ENCODE results near the gene SPATA2.
"Not testable (repeated sequence)": the region's sequence is repeated elsewhere in the genome, so short reads cannot be mapped to it uniquely, and the experiment has no call there.

SPATA2 gene

GRCh38 chr20:49885558-49886332 lies 29.6 kb downstream of the SPATA2 start:
- no peak for DNase-seq (ENCODE audit: low read depth)

DNA sequence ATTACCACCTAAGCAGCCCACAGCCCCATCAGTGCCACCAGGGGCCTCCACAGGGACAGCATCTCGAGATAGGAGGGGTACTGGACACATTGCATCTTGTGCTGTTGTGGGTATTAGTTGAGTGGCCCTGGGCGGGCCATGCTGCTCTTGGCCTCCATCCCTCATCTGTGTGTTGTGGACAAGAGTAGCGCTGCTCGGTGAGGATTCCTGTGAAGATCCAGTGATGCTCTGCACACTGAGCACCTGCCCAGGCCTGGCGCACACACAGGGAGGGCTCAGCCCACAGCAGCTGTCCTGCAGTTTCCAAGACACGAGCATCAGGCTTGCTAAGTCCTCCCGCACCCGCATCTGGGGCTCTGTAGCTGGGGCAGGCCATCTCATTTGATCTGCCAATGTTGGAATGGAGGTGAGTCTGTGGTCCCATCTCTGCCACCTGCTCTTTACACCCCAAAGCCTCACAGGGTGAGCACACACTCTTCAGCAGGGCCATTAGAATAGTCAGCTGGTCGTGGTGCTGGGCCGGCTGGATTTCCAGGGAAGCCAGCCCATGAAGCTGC lies 32.0 kb downstream of the SPATA2 start:
- DNase-seq (ENCODE audit: low read depth), result no peak

DNA sequence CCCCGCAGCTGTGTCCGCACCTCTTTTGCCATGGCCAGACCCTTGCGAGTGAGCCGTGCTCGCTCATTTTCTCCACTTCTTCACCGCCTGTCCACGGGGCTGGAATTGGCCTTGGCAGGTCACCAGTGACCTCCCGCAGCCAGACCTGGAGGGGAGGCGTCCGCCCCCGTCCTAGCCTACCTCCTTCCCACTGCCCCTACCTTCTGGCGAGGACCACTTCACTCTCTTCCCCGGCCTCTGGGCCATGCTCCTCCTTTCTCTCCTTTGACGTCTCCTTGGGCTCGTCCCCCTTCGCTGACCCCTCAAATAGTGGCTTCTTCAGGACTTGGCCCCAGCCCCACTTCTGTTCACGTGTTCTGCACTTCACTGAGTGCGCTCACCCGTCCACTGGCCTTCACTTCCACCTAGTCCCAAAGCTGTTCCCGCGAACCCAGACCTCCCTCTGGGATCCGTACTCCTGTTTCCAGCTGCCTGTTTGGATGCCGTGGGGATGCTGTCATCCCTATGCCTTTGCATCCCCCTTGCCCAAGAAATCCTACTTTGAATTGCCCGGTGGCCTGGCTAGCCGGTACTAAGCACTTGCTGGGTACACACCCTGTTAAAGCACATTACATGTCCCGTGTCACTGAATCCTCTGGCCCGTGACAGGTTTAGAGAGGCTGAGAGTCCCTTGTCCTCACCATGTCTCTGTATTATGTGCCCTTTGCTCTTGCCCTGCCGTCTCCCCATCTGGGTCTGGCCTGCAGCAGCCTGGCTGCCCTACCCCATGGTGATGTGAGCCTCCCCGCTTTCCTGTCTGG lies 33.0 kb downstream of the SPATA2 start:
- DNase-seq (ENCODE audit: low read depth), result no peak

GRCh38 chr20:49880724-49881445 lies 34.4 kb downstream of the SPATA2 start:
- DNase-seq (ENCODE audit: low read depth), result no peak

GRCh38 chr20:49880177-49880576 lies 35.2 kb downstream of the SPATA2 start:
- DNase-seq (ENCODE audit: low read depth), result no peak

DNA sequence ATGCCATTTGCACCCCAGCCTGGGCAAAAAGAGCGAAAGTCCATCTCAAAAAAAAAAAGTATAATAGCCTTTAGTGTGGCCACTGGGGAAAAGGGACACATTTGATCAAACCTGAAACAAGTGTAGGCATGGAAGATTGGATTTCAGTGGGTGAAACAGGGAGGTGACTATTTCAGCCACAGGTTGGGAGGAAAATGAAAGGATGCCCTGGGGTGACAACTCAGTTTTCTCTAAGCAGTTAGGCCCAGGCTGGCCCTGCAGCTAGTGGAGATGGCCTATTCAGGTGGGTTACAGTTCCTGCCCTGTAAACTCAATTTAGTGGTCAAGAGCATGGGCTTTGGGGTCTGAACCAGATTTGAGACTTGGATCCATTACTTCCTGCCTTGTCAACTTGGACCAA lies 36.4 kb downstream of the SPATA2 start:
- DNase-seq (ENCODE audit: low read depth), result no peak

- DNase-seq (ENCODE audit: low read depth), result no peak
Observed at GRCh38 chr20:49877386-49877921, 37.9 kb downstream of the SPATA2 start.

DNA sequence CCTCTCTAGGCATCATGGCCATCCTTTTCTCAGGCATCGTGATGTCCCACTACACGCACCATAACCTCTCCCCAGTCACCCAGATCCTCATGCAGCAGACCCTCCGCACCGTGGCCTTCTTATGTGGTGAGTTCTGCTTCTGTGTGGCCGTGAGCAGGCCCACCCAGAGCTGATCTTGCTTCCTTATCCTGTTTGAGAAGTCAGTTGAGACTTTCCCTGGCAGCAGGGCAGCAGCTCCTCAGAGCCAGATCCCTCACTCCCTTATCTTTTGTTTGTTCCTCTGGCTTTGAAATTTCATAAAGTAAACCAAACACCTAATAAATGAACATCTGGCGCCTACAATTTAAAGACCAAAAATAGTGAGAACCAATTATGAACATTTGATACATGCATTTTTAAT lies 40.6 kb downstream of the SPATA2 start:
- DNase-seq (ENCODE audit: low read depth), result no peak

DNA sequence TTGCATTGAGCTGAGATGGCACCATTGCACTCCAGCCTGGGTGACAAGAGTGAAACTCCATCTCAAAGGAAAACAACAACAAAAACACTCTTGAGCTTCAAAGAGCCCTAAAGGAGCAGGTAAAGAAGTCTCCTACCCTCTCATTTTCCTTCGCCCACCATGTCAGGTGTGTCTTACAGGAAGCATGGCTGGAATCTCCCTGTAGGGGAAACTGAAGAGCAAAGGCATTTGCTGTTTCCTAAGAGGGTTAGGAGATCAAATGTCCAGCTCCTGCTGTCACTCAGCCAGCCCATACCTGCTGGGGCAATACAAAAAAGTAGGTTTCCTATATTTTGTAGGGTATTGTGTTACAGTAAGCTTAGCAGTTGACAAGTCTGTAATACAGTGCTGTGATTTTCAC lies 43.3 kb downstream of the SPATA2 start:
- no peak for DNase-seq (ENCODE audit: low read depth)

DNA sequence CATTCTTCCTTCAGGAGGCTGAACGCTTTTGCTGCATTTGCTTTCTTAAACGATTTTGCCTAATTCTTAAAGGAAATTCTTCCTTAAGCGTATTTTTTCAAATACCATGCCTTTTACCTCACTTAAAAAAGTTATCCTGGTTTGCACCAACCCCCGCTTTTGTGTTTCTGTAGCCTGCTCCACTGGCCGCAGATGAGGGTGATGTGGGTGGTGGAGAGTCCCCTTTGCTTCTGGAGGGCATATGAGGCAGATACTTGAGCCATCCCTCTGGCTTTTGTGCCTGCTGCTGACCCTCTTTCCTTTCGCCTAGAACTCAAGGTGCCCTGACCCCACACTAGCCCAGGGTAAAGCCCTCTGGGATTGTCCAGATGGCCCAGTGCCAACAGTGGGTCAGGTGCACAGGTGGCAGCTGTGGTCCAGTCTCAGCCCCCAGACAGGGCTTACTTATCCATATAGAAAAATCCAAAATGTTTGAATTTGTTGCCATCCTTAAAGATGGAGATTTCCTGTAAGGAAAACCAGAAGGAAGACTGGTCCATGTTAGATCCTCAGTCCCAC lies 43.9 kb downstream of the SPATA2 start:
- DNase-seq (ENCODE audit: low read depth), result no peak

GRCh38 chr20:49870261-49870660 lies 45.1 kb downstream of the SPATA2 start:
- no peak for DNase-seq (ENCODE audit: low read depth)

- no peak for DNase-seq (ENCODE audit: low read depth)
Observed at GRCh38 chr20:49868964-49869363, 46.4 kb downstream of the SPATA2 start.

GRCh38 chr20:49868538-49868937 lies 46.8 kb downstream of the SPATA2 start:
- DNase-seq (ENCODE audit: low read depth), result no peak

DNA sequence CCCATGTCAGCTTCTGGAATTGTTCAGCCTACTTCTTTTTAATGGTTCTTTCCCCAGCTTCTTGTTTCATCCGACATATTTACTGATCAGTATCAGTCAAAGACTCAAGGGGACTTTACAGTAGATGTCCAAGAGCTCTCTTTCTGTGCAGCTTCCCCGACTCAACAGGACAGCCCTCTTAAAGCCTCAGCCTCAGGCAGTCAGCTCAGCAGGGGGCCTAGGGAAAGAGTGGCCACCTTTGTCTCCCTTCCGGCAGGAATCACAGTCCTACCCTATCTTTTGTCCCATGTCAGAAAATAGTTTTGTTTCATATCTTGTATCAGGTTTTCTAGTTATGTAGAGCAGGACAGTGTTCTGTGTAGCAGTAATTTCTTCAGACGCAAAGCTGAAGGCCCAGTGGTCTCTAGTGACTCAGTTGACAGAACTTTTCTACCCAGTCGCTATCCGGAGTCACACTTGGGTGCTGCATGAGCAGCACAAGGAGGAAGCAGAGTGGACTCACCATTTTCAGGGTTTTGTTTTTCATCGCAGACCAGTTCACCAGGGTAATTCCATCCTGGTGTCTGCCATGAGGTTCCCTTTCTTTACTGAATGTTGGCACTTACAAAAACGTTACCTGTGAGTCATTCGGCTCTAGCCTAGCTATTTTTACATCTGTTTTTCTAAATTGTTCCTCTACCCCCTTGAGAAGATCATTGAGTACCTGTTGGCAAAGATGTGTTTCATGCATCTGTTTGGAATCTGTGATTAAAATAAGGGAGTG lies 47.7 kb downstream of the SPATA2 start:
- no peak for DNase-seq (ENCODE audit: low read depth)

DNA sequence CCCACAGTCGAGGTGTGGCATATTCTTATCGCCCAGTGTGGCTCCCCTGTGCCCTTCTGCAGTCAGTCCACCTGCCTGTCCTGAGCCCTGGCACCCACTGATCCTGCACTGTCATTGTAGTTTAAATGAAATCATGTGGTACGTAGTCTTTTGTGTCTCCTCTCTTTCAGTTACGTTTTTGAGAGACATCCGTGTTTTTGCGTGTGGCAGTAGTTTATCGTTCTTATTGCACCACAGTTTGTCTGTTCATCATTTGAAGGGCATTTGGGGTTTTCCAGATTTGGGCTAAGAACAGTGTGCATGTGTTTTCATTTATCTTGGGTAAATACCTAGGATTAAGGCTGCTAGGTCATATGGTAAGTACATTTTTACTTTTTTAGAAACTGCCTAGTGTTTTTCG lies 49.3 kb downstream of the SPATA2 start:
- peak; percentile 13 for DNase-seq (ENCODE audit: low read depth)

DNA sequence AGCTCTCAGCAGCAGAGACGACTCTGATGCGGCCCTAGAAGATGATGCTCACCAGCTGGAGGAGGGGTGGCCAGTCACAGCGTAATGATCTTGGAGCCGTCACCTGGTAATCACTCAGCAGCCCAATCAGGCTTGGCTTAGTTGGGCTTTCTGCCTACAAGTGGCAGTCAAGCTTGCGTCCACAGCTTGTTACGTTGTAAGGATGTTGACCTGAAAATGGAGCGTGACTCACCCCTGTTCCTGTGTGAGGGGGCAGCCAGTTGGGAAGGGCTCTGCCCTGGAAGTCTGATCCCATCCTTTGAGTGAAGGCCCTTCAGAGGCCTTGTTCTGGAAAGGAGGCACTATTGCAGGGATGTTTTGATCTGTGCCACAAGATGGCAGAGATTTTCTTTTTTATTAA lies 49.8 kb downstream of the SPATA2 start:
- DNase-seq (ENCODE audit: low read depth), result peak; percentile 23

DNA sequence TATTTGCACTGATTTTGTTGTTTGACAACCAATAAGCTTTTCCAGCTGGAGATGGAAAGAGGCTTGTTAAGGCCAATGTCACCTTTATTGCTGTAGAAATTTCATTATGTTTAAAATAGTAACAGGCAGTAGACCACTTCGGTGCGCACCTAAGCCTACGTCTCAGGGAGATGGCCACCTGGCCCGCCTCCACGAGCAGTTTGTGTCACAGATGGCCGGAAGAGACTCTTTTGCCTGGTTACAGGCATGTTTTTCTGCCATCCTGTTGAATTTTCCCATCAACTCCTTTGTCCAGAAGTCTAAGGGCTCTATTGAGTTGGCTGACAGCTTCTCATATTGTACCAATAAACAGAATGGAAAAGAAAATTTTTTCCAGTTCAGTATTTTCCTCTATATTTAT lies 51.7 kb downstream of the SPATA2 start:
- DNase-seq (ENCODE audit: low read depth), result no peak

GRCh38 chr20:49862607-49863200 lies 52.6 kb downstream of the SPATA2 start:
- DNase-seq (ENCODE audit: low read depth), result no peak

DNA sequence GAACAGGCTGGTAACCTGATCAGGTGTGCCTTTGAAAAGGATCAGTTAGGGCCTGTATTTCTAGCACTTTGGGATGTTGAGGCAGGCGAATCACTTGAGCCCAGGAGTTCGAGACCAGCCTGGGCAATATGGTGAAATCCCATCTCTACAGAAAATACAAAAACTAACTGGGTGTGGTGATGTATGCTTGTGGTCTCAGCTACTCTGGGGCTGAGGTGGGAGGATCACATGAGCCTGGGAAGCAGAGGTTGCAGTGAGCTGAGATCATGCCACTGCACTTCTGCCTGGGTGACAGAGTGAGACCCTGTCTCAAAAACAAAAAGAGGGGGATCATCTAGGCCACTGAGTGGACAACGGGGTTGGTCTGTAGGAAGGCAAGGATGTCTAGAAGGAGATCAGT lies 54.1 kb downstream of the SPATA2 start:
- DNase-seq (ENCODE audit: low read depth), result not testable (repeated sequence)

DNA sequence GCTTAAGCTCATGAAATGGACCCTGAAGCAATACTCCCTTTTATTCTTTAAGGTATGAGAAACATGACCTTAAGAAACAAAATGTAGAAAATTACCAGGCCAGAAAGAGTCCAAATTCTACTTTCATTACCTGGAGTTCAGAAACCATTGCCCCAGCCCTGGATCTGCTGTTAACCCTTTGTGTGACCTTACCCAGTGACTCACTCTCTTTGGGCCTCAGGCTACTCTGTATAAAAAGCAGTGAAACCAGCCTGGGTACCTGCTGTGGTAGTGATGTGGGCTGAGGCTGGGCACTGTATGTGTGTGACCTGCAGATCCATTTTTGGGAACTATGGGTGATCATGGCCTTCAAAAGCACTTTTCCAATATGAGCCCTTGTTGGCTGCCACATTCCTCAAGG lies 55.5 kb downstream of the SPATA2 start:
- peak; percentile 64 for DNase-seq (ENCODE audit: low read depth)

DNA sequence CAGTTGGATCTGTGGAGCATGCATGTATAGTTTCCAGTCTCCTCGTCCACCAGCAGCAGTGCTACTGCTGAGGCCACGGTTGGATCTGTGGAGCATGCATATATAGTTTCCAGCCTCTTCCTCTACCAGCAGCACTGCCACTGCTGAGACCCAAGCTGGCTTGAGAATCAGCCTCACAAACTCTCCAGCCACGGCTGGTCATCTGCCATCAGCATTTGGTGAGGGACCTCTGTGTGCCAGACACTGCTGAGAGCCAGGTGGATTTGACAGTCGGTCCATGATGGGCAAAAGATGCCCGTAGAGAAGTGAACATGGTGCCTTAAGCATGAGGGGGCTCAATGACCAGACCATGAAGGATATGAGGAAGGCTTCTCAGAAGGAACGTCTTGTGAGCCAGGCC lies 56.3 kb downstream of the SPATA2 start:
- no peak for DNase-seq (ENCODE audit: low read depth)

Data from ELR (cell line).